Measurements from ENCODE around the gene GALNT10.

The GALNT10 gene

GRCh38 chr5:154271936-154272514, 81.5 kb downstream of the GALNT10 start:
- no peak for TF ChIP-seq CTCF (IDR thresholded peaks at IDR 0.05; ENCODE audit: low read length, missing control alignments)
- DNase-seq (ENCODE audit: low read depth) = no peak

GRCh38 chr5:154273028-154273617, 82.6 kb downstream of the GALNT10 start:
- no peak overlapping the region for H3K4me3 ChIP-seq (replicated peaks; ENCODE audit: low read depth, low read length)
- no peak for TF ChIP-seq CTCF (IDR thresholded peaks at IDR 0.05; ENCODE audit: low read length, missing control alignments)
- peak; percentile 58 for DNase-seq (ENCODE audit: low read depth)

More at GRCh38 chr5:154271936-154272514, 81.5 kb downstream of the GALNT10 start:
- H3K4me3 ChIP-seq (replicated peaks; ENCODE audit: low read depth, low read length) = no peak overlapping the region

GRCh38 chr5:154273963-154274827, 83.7 kb downstream of the GALNT10 start:
- no peak overlapping the region for H3K4me3 ChIP-seq (replicated peaks; ENCODE audit: low read depth, low read length)
- no peak for DNase-seq (ENCODE audit: low read depth)
- TF ChIP-seq CTCF (IDR thresholded peaks at IDR 0.05; ENCODE audit: low read length, missing control alignments) = no peak

GRCh38 chr5:154274828-154275185, 84.3 kb downstream of the GALNT10 start:
- DNase-seq (ENCODE audit: low read depth) = no peak
- TF ChIP-seq CTCF (IDR thresholded peaks at IDR 0.05; ENCODE audit: low read length, missing control alignments) = no peak
- H3K4me3 ChIP-seq (replicated peaks; ENCODE audit: low read depth, low read length) = no peak overlapping the region

- no peak overlapping the region for H3K4me3 ChIP-seq (replicated peaks; ENCODE audit: low read depth, low read length)
- DNase-seq (ENCODE audit: low read depth) = no peak
- no peak for TF ChIP-seq CTCF (IDR thresholded peaks at IDR 0.05; ENCODE audit: low read length, missing control alignments)
These were observed 85.0 kb downstream of the GALNT10 start for GRCh38 chr5:154275566-154275965.

- no peak for DNase-seq (ENCODE audit: low read depth)
- no peak for TF ChIP-seq CTCF (IDR thresholded peaks at IDR 0.05; ENCODE audit: low read length, missing control alignments)
- H3K4me3 ChIP-seq (replicated peaks; ENCODE audit: low read depth, low read length) = no peak overlapping the region
These were observed 85.9 kb downstream of the GALNT10 start for GRCh38 chr5:154276261-154276972.

Measured in fibroblast of pulmonary artery (primary cell).